Astrocyte of the spinal cord (primary cell): ENCODE data around the gene NDUFC2.
A peak's percentile ranks its signal among the peaks of the same experiment; 100 is the strongest.
"Not testable (repeated sequence)": the region's sequence is repeated elsewhere in the genome, so short reads cannot be mapped to it uniquely, and the experiment has no call there.

Experiments
- DNase-seq: peaks from one replicate; pipeline ENCODE4 v3.0.0; 2011; ENCODE audit warnings: low read depth, low spot score
- H3K4me3 ChIP-seq: 2 replicates; pipeline ENCODE4 v1.5.1; 2011; ENCODE audit warnings: low read depth, mild to moderate bottlenecking, low read length, moderate library complexity
- in situ Hi-C: cut with HindIII; loops from 2 replicates; pipeline ENCODE4 v1.10.0; 2017; ENCODE audit warnings: low sequenced_read_pairs
- TF ChIP-seq, protein P1 (sequence below): IDR thresholded peaks from 2 replicates; pipeline ENCODE4 v1.5.1; 2012; ENCODE audit warnings: low read depth, mild to moderate bottlenecking, low read length, inconsistent platforms

The NDUFC2 gene

GRCh38 chr11:78032090-78032489 lies 47.6 kb downstream of the NDUFC2 start:
- H3K4me3 ChIP-seq, result no peak overlapping the region
- in situ Hi-C loops, result no loop called here
- TF ChIP-seq, protein P1, sequence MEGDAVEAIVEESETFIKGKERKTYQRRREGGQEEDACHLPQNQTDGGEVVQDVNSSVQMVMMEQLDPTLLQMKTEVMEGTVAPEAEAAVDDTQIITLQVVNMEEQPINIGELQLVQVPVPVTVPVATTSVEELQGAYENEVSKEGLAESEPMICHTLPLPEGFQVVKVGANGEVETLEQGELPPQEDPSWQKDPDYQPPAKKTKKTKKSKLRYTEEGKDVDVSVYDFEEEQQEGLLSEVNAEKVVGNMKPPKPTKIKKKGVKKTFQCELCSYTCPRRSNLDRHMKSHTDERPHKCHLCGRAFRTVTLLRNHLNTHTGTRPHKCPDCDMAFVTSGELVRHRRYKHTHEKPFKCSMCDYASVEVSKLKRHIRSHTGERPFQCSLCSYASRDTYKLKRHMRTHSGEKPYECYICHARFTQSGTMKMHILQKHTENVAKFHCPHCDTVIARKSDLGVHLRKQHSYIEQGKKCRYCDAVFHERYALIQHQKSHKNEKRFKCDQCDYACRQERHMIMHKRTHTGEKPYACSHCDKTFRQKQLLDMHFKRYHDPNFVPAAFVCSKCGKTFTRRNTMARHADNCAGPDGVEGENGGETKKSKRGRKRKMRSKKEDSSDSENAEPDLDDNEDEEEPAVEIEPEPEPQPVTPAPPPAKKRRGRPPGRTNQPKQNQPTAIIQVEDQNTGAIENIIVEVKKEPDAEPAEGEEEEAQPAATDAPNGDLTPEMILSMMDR, result no peak
- no peak for DNase-seq

- in situ Hi-C loops, result no loop called here
- TF ChIP-seq, protein P1, result no peak
- no peak for DNase-seq
- H3K4me3 ChIP-seq, result no peak overlapping the region
Measured at GRCh38 chr11:78031629-78032028, 48.0 kb downstream of the NDUFC2 start.

GRCh38 chr11:78030429-78031325 lies 49.0 kb downstream of the NDUFC2 start:
- no peak overlapping the region for H3K4me3 ChIP-seq
- in situ Hi-C loops, result no loop called here
- TF ChIP-seq, protein P1, result no peak
- peak; percentile 78 for DNase-seq

GRCh38 chr11:78028423-78028822 lies 51.2 kb downstream of the NDUFC2 start:
- DNase-seq, in situ Hi-C loops, H3K4me3 ChIP-seq: not testable (repeated sequence)

- DNase-seq, result no peak
- no peak overlapping the region for H3K4me3 ChIP-seq
- in situ Hi-C loops, result no loop called here
- TF ChIP-seq, protein P1, result no peak
Measured at GRCh38 chr11:78027759-78028158, 51.9 kb downstream of the NDUFC2 start.

GRCh38 chr11:78025378-78025777 lies 54.3 kb downstream of the NDUFC2 start:
- no peak overlapping the region for H3K4me3 ChIP-seq
- TF ChIP-seq, protein P1, result no peak
- DNase-seq, result no peak
- in situ Hi-C loops, result no loop called here

DNA sequence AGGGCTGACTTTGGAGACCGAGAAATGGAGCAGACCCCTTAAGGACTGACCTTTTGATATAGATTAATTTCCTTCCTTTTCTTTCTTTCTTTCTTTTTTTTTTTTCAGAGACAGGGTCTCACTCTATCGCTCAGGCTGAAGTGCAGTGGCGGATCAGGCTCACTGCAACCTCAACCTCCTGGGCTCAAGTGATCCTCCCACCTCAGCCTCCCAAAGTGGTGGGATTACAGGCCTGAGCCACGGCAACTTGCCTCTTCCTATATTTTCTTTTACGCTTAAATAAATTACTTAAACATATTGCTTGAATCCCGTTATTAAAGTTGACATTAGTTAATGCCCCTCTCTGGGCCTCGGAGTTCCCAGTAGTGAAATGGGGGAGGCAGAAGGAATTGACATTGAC lies 56.2 kb downstream of the NDUFC2 start:
- TF ChIP-seq, protein P1, result no peak
- DNase-seq, result no peak
- in situ Hi-C loops, result no loop called here
- H3K4me3 ChIP-seq, result peak overlapping the region; percentile 51
